IMR-90 (cell line): ENCODE measurements around the gene PEAK1. TPM values are rescaled to one million over a fixed set of nuclear protein-coding genes. Genes with fewer than 3 reads are reported as not detected.
A peak's percentile ranks its signal among the peaks of the same experiment; 100 is the strongest.

Experiments
- ATAC-seq: fragments of 200-7000 bp; cut with Tn5 transposase; 2 replicates; pipeline ENCODE4 v1.9.1; 2020; ENCODE audit warnings: low read depth, mild to moderate bottlenecking, moderate library complexity
- BruUV-seq: library from RNA; stranded (reverse); fragments of 400-500 nt; replicated peaks from 2 replicates; lab custom pipeline; 2021; lab: Mats Ljungman, UMichigan
- CTCF ChIA-PET: fragments of 300-600 bp; formaldehyde crosslinking; extraction: SDS; loops from one replicate; lab custom pipeline; 2021; ENCODE audit warnings: antibody characterized with exemption; lab: Yijun Ruan, JAX
- POLR2A ChIA-PET: fragments of 300-600 bp; sonication (Branson Sonifier 250); formaldehyde crosslinking; loops from one replicate; lab custom pipeline; 2022; ENCODE audit warnings: antibody characterized with exemption; ENCODE audit not compliant: unreplicated experiment; lab: Charles Lee
- DNase-seq: peaks from one replicate; pipeline ENCODE4 v3.0.0; 2013
- H2AFZ ChIP-seq: replicated peaks from 2 replicates; pipeline ENCODE3; 2013; ENCODE audit warnings: low read length, mild to moderate bottlenecking; ENCODE audit not compliant: poor library complexity
- H2AK5ac ChIP-seq: 2 replicates; pipeline ENCODE4 v1.6.1; 2013; ENCODE audit warnings: low read depth, low read length, inconsistent platforms
- H2AK9ac ChIP-seq: replicated peaks from 2 replicates; pipeline ENCODE3; 2013; ENCODE audit warnings: mild to moderate bottlenecking, low read depth, low read length, moderate library complexity; ENCODE audit not compliant: poor library complexity
- H2BK120ac ChIP-seq: 2 replicates; pipeline ENCODE4 v1.6.1; 2013; ENCODE audit warnings: low read depth, low read length, inconsistent platforms
- H2BK15ac ChIP-seq: 3 replicates; pipeline ENCODE4 v1.6.1; 2013; ENCODE audit warnings: low read depth, low read length, inconsistent platforms
- H2BK20ac ChIP-seq: 2 replicates; pipeline ENCODE4 v1.6.1; 2013; ENCODE audit warnings: low read depth, mild to moderate bottlenecking, inconsistent platforms, low read length, moderate library complexity
- H2BK5ac ChIP-seq: 2 replicates; pipeline ENCODE4 v1.6.1; 2013; ENCODE audit warnings: mild to moderate bottlenecking, low read depth, low read length, inconsistent platforms; ENCODE audit not compliant: poor library complexity, severe bottlenecking
- H3K14ac ChIP-seq: replicated peaks from 2 replicates; pipeline ENCODE4 v1.6.1; 2013; ENCODE audit warnings: low read depth, low read length, inconsistent platforms
- H3K18ac ChIP-seq: 2 replicates; pipeline ENCODE4 v1.6.1; 2013; ENCODE audit warnings: low read depth, low read length, control low read depth
- H3K23ac ChIP-seq: 2 replicates; pipeline ENCODE4 v1.6.1; 2013; ENCODE audit warnings: low read depth, low read length, inconsistent platforms
- H3K27ac ChIP-seq: 2 replicates; pipeline ENCODE4 v1.5.1; 2013; ENCODE audit warnings: mild to moderate bottlenecking, control low read depth, low read length; ENCODE audit not compliant: insufficient read depth
- H3K27me3 ChIP-seq: 2 replicates; pipeline ENCODE4 v1.6.1; 2013; ENCODE audit warnings: low read length; ENCODE audit not compliant: control insufficient read depth, insufficient read depth
- H3K36me3 ChIP-seq: 2 replicates; pipeline ENCODE4 v1.6.1; 2013; ENCODE audit warnings: low read length, mixed read lengths; ENCODE audit not compliant: control insufficient read depth, insufficient read depth
- H3K4ac ChIP-seq: 2 replicates; pipeline ENCODE4 v1.6.1; 2013; ENCODE audit warnings: low read depth, low read length, inconsistent platforms
- H3K4me1 ChIP-seq: 2 replicates; pipeline ENCODE4 v1.6.1; 2013; ENCODE audit warnings: low read length, mixed read lengths; ENCODE audit not compliant: control insufficient read depth, insufficient read depth
- H3K4me2 ChIP-seq: 2 replicates; pipeline ENCODE4 v1.6.1; 2013; ENCODE audit warnings: low read depth, mild to moderate bottlenecking, control low read depth, low read length, moderate library complexity
- H3K4me3 ChIP-seq: 2 replicates; pipeline ENCODE4 v1.5.1; 2013; ENCODE audit warnings: low read depth, mild to moderate bottlenecking, control low read depth, low read length, moderate library complexity; ENCODE audit not compliant: insufficient read depth
- H3K56ac ChIP-seq: 2 replicates; pipeline ENCODE4 v1.6.1; 2013; ENCODE audit warnings: low read length, inconsistent platforms; ENCODE audit not compliant: insufficient read depth; ENCODE audit errors: extremely low read depth
- H3K79me1 ChIP-seq, 2 experiments: 2 replicates each; pipeline ENCODE4 v1.6.1; 2013; ENCODE audit warnings: low read length in 2 of 2, inconsistent platforms in 1 of 2, low read depth in 1 of 2
- H3K9ac ChIP-seq: 2 replicates; pipeline ENCODE4 v1.6.1; 2013; ENCODE audit warnings: low read depth, low read length, control low read depth
- H3K9me1 ChIP-seq: 2 replicates; pipeline ENCODE4 v1.6.1; 2013; ENCODE audit warnings: low read length, inconsistent platforms; ENCODE audit not compliant: insufficient read depth
- H3K9me3 ChIP-seq: 2 replicates; pipeline ENCODE4 v1.6.1; 2013; ENCODE audit warnings: low read length; ENCODE audit not compliant: control insufficient read depth, insufficient read depth
- H4K20me1 ChIP-seq: 2 replicates; pipeline ENCODE4 v1.6.1; 2013; ENCODE audit warnings: low read length, inconsistent platforms; ENCODE audit not compliant: insufficient read depth
- H4K5ac ChIP-seq: 2 replicates; pipeline ENCODE4 v1.6.1; 2013; ENCODE audit warnings: mild to moderate bottlenecking, low read depth, low read length, control low read depth
- H4K8ac ChIP-seq, 2 experiments: 2 replicates each; pipeline ENCODE4 v1.6.1; 2013; ENCODE audit warnings: low read depth in 2 of 2, low read length in 2 of 2, control low read depth in 1 of 2, inconsistent platforms in 1 of 2
- H4K91ac ChIP-seq: 2 replicates; pipeline ENCODE4 v1.6.1; 2013; ENCODE audit warnings: low read depth, low read length, inconsistent platforms; ENCODE audit not compliant: insufficient read depth
- BHLHE40 ChIP-seq: fragments of 150-350 bp; IDR thresholded peaks from 2 replicates; pipeline ENCODE4 v1.6.1; 2016; ENCODE audit warnings: mild to moderate bottlenecking, low read depth, low read length
- CEBPB ChIP-seq: IDR thresholded peaks from 2 replicates; pipeline ENCODE4 v1.6.1; 2012; ENCODE audit warnings: low read depth, low read length, improper control_type of control experiment
- CHD1 ChIP-seq: IDR thresholded peaks from 2 replicates; pipeline ENCODE4 v1.6.1; 2012; ENCODE audit warnings: low read depth, low read length, improper control_type of control experiment
- ELK1 ChIP-seq: fragments of 150-350 bp; IDR thresholded peaks from 2 replicates; pipeline ENCODE4 v1.6.1; 2016; ENCODE audit warnings: low read depth, mild to moderate bottlenecking, low read length, moderate library complexity, borderline replicate concordance
- FOS ChIP-seq: fragments of 150-350 bp; IDR thresholded peaks from 2 replicates; pipeline ENCODE4 v1.6.1; 2016; ENCODE audit warnings: low read depth, low read length
- MAFK ChIP-seq: IDR thresholded peaks from 2 replicates; pipeline ENCODE4 v1.6.1; 2012; ENCODE audit warnings: low read depth, low read length, improper control_type of control experiment
- MAZ ChIP-seq: IDR thresholded peaks from 2 replicates; pipeline ENCODE4 v1.6.1; 2012; ENCODE audit warnings: low read depth, mild to moderate bottlenecking, low read length, improper control_type of control experiment, moderate library complexity, borderline replicate concordance
- MXI1 ChIP-seq: IDR thresholded peaks from 2 replicates; pipeline ENCODE4 v1.6.1; 2012; ENCODE audit warnings: low read depth, mild to moderate bottlenecking, low read length, moderate library complexity, borderline replicate concordance
- NFE2L2 ChIP-seq: fragments of 150-350 bp; IDR thresholded peaks from 2 replicates; pipeline ENCODE4 v1.6.1; 2016; ENCODE audit warnings: low read depth, mild to moderate bottlenecking, low read length
- POLR2A ChIP-seq: IDR thresholded peaks from 2 replicates; pipeline ENCODE4 v1.6.1; 2012; ENCODE audit warnings: mild to moderate bottlenecking, low read depth, low read length
- RAD21 ChIP-seq: IDR thresholded peaks from 2 replicates; pipeline ENCODE4 v1.6.1; 2012; ENCODE audit warnings: low read length, improper control_type of control experiment
- RCOR1 ChIP-seq: IDR thresholded peaks from 2 replicates; pipeline ENCODE4 v1.6.1; 2012; ENCODE audit warnings: mild to moderate bottlenecking, low read length, improper control_type of control experiment; ENCODE audit not compliant: insufficient replicate concordance
- RFX5 ChIP-seq: IDR thresholded peaks from 2 replicates; pipeline ENCODE4 v1.8.0; 2012; ENCODE audit warnings: low read depth, mild to moderate bottlenecking, low read length, moderate library complexity
- SMC3 ChIP-seq: fragments of 150-350 bp; IDR thresholded peaks from 2 replicates; pipeline ENCODE4 v1.6.1; 2016; ENCODE audit warnings: low read depth, mild to moderate bottlenecking, antibody characterized with exemption, low read length, moderate library complexity
- USF2 ChIP-seq: fragments of 150-350 bp; IDR thresholded peaks from 2 replicates; pipeline ENCODE4 v1.6.1; 2017; ENCODE audit warnings: mild to moderate bottlenecking, antibody characterized with exemption, low read length, low read depth
- WGBS, 2 experiments: methylation state at CpG; one replicate each; pipeline versions ENCODE4 v1.1.5 to v1.1.7; 2013; ENCODE audit warnings: missing lambda C conversion rate in 2 of 2; ENCODE audit not compliant: insufficient read length in 1 of 2; ENCODE audit errors: extremely low coverage in 2 of 2; 5-methylcytosine and 5-hydroxymethylcytosine counted together
- dilution Hi-C: fragments of 300-500 bp; cut with HindIII; formaldehyde crosslinking; loops from one replicate; pipeline ENCODE4 v1.14.3; 2018; ENCODE audit warnings: low sequenced_read_pairs; ENCODE audit not compliant: unreplicated experiment
- in situ Hi-C: fragments of 300-500 bp; cut with MboI; formaldehyde crosslinking; loops from 3 replicates; pipeline ENCODE4 v1.14.3; 2019; ENCODE audit warnings: low sequenced_read_pairs, inconsistent platforms, mixed read lengths
- intact Hi-C: fragments of 100-400 bp; cut with micrococcal nuclease; formaldehyde crosslinking; loops from 2 replicates; pipeline ENCODE4 v1.10.0; 2022
- polyA plus RNA-seq, 3 experiments: library from polyadenylated mRNA; depleted of rRNA; stranded (reverse); fragments of >200 nt; gene quantifications; 2 replicates each; pipeline ENCODE4 v1.2.3, GENCODE V29; 2012; ENCODE audit warnings: low replicate concordance in 1 of 3
- total RNA-seq: library from RNA; depleted of rRNA; stranded (reverse); fragments of >200 nt; gene quantifications from 2 replicates; pipeline ENCODE4 v1.2.3, GENCODE V29; 2012
- TF ChIP-seq, protein P1 (sequence below): conservative IDR thresholded peaks from 2 replicates; pipeline ENCODE4 v1.5.1; 2012; ENCODE audit warnings: mild to moderate bottlenecking, low read depth, low read length, improper control_type of control experiment

The PEAK1 gene
- total and polyA plus RNA-seq, 2 of the 4 experiments (the other 2 are of a cell fraction) = 21.5 to 43.9 TPM

- Histone ChIP-seq H3K27ac (no peak overlapping the region), H3K9me3 (no peaks in the 10 kb centered on the region), H4K8ac (no peak overlapping the region), H2BK120ac (no peak overlapping the region), H3K27me3 (no peaks in the 10 kb centered on the region), H3K4me1 (peaks cover 10% of the 10 kb centered on the region), H2AFZ (no peak overlapping the region), H3K79me1 (peaks cover 27 to 66% of the 10 kb centered on the region in 2 experiments), H3K4me2 (no peak overlapping the region), H3K4ac (no peak overlapping the region), H3K18ac (no peak overlapping the region), H2AK9ac (no peak overlapping the region), H3K9me1 (no peaks in the 10 kb centered on the region; the same call in 1 of the 2 replicates), H3K36me3 (peaks cover 1% of the 10 kb centered on the region; the same call in 1 of the 2 replicates), H2BK5ac (no peak overlapping the region), H2AK5ac (no peak overlapping the region), H4K91ac (no peak overlapping the region), H2BK15ac (peak overlapping the region; percentile 31; the same call in 1 of the 3 replicates), H3K9ac (no peak overlapping the region), H2BK20ac (no peak overlapping the region), H3K4me3 (no peak overlapping the region), H3K23ac (no peak overlapping the region), H3K14ac (peak overlapping the region; percentile 28; the same call in 1 of the 2 replicates), H3K56ac (no peak overlapping the region), H4K20me1 (0 out of 2 replicates have a peak, but pooled peaks cover 7% of the 10 kb centered on the region), H4K5ac (no peak overlapping the region)
- BruUV-seq = no TSS peak
- WGBS, 2 experiments = no CpG with 5 or more reads among the region's 5 CpGs
- in situ Hi-C loops (no loop called here), dilution Hi-C loops (no loop called here), intact Hi-C loops (no loop called here)
- ATAC-seq (no peak), DNase-seq (no peak)
- POLR2A ChIA-PET = no interaction called here
- TF ChIP-seq CEBPB (no peak), RAD21 (no peak), POLR2A (no peak), SMC3 (no peak), NFE2L2 (no peak), MAFK (no peak), RFX5 (no peak), MAZ (no peak), USF2 (no peak), FOS (no peak), CHD1 (no peak), ELK1 (no peak), BHLHE40 (no peak), MXI1 (no peak), RCOR1 (no peak)
- TF ChIP-seq, protein P1, sequence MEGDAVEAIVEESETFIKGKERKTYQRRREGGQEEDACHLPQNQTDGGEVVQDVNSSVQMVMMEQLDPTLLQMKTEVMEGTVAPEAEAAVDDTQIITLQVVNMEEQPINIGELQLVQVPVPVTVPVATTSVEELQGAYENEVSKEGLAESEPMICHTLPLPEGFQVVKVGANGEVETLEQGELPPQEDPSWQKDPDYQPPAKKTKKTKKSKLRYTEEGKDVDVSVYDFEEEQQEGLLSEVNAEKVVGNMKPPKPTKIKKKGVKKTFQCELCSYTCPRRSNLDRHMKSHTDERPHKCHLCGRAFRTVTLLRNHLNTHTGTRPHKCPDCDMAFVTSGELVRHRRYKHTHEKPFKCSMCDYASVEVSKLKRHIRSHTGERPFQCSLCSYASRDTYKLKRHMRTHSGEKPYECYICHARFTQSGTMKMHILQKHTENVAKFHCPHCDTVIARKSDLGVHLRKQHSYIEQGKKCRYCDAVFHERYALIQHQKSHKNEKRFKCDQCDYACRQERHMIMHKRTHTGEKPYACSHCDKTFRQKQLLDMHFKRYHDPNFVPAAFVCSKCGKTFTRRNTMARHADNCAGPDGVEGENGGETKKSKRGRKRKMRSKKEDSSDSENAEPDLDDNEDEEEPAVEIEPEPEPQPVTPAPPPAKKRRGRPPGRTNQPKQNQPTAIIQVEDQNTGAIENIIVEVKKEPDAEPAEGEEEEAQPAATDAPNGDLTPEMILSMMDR = no peak
- CTCF ChIA-PET = interaction anchor here (1.0 kb wide), 1 partner anchor 10 kb away, joined by 3 read pairs; no protein-coding TSS in a partner anchor
Measured at GRCh38 chr15:77168141-77168540, 251.8 kb downstream of the PEAK1 start.
